WTC11 (cell line): ENCODE measurements around the gene TOR4A. TPM values are rescaled to one million over a fixed set of nuclear protein-coding genes. Genes with fewer than 3 reads are reported as not detected.

Experiments
- ATAC-seq: fragments of 200-7000 bp; cut with Tn5 transposase; 2 replicates; pipeline ENCODE4 v1.10.0; 2021; ENCODE audit warnings: mild to moderate bottlenecking, moderate library complexity
- CTCF ChIA-PET: fragments of 300-600 bp; sonication (Branson Sonifier 250); formaldehyde crosslinking; loops from one replicate; lab custom pipeline; 2021; ENCODE audit warnings: antibody characterized with exemption; lab: Charles Lee
- POLR2A ChIA-PET: fragments of 350-600 bp; sonication (Branson Sonifier 250); formaldehyde crosslinking; loops from one replicate; lab custom pipeline; 2021; ENCODE audit warnings: antibody characterized with exemption; lab: Charles Lee
- DNase-seq: peaks from one replicate; pipeline ENCODE4 v3.0.0; 2021; ENCODE audit warnings: low spot score
- H3K27ac Mint-ChIP-seq: 2 replicates; pipeline ENCODE4 v1.8.0; 2021; ENCODE audit warnings: mixed read lengths
- H3K27me3 Mint-ChIP-seq: 2 replicates; pipeline ENCODE4 v1.8.0; 2021; ENCODE audit warnings: low read depth, mild to moderate bottlenecking, moderate library complexity, mixed read lengths
- H3K36me3 Mint-ChIP-seq: 2 replicates; pipeline ENCODE4 v1.8.0; 2021; ENCODE audit warnings: mixed read lengths
- H3K4me1 Mint-ChIP-seq: 2 replicates; pipeline ENCODE4 v1.8.0; 2022; ENCODE audit warnings: mixed read lengths
- H3K4me3 Mint-ChIP-seq: 2 replicates; pipeline ENCODE4 v1.8.0; 2021; ENCODE audit warnings: mild to moderate bottlenecking, moderate library complexity, mixed read lengths
- H3K9me3 Mint-ChIP-seq: 2 replicates; pipeline ENCODE4 v1.8.0; 2021; ENCODE audit warnings: mixed read lengths
- AFF4 ChIP-seq: sonication (generic); formaldehyde crosslinking; IDR thresholded peaks from 2 replicates; pipeline ENCODE4 v1.8.1; 2023; ENCODE audit warnings: mild to moderate bottlenecking, missing genetic modification reagents, borderline replicate concordance
- AR ChIP-seq: fragments of 250-450 bp; sonication (Bioruptor Pico); IDR thresholded peaks from 2 replicates; pipeline ENCODE4 v1.9.0; 2021; ENCODE audit warnings: mild to moderate bottlenecking
- ETV6 ChIP-seq: sonication (generic); formaldehyde crosslinking; IDR thresholded peaks from 2 replicates; pipeline ENCODE4 v1.8.1; 2022; ENCODE audit warnings: mild to moderate bottlenecking, missing genetic modification reagents
- RORB ChIP-seq: fragments of 250-450 bp; sonication (Bioruptor Pico); IDR thresholded peaks from 2 replicates; pipeline ENCODE4 v1.9.0; 2021; ENCODE audit warnings: mild to moderate bottlenecking
- STAT6 ChIP-seq: sonication (generic); formaldehyde crosslinking; conservative IDR thresholded peaks from 2 replicates; pipeline ENCODE4 v1.8.1; 2023; ENCODE audit warnings: mild to moderate bottlenecking, low read depth, missing genetic modification reagents, moderate library complexity
- ZNF263 ChIP-seq: sonication (generic); formaldehyde crosslinking; IDR thresholded peaks from 2 replicates; pipeline ENCODE4 v1.8.1; 2022; ENCODE audit warnings: low read depth, mild to moderate bottlenecking, moderate library complexity, missing genetic modification reagents
- ZNF396 ChIP-seq: fragments of 250-450 bp; sonication (Bioruptor Pico); IDR thresholded peaks from 2 replicates; pipeline ENCODE4 v1.8.0; 2021; ENCODE audit warnings: mild to moderate bottlenecking, moderate library complexity, borderline replicate concordance
- ZNF423 ChIP-seq: fragments of 250-450 bp; sonication (Bioruptor Pico); IDR thresholded peaks from 2 replicates; pipeline ENCODE4 v2.1.2; 2022; ENCODE audit warnings: mild to moderate bottlenecking, moderate library complexity
- ZNF425 ChIP-seq: fragments of 250-450 bp; sonication (Bioruptor Pico); conservative IDR thresholded peaks from 2 replicates; pipeline ENCODE4 v1.9.0; 2021; ENCODE audit warnings: mild to moderate bottlenecking
- total RNA-seq: library from RNA; stranded (reverse); gene quantifications from 3 replicates; pipeline ENCODE4 v1.2.3, GENCODE V29; 2021

Gene TOR4A
- total RNA-seq, 1 experiment from 2014 or later, result 7.3 TPM

GRCh38 chr9:137325799-137326198 lies 48.3 kb downstream of the TOR4A start:
- peaks cover 13% of the 10 kb centered on the region for H3K36me3 Mint-ChIP-seq
- ATAC-seq, result no peak
- CTCF ChIA-PET, result no interaction called here

More at GRCh38 chr9:137325799-137326198, 48.3 kb downstream of the TOR4A start:
- TF ChIP-seq ZNF263, result no peak
- no peak for TF ChIP-seq AFF4 (CRISPR knock-in tag)
- TF ChIP-seq ZNF423, result no peak
- no peak for TF ChIP-seq ZNF425 (CRISPR knock-in tag)
- no peak for TF ChIP-seq ETV6 (CRISPR knock-in tag)
- TF ChIP-seq AR (CRISPR knock-in tag), result no peak
- TF ChIP-seq ZNF396, result no peak
- no peak for TF ChIP-seq STAT6 (CRISPR knock-in tag)
- no peak for TF ChIP-seq RORB (CRISPR knock-in tag)
- H3K4me3 Mint-ChIP-seq, result no peak overlapping the region
- no peak overlapping the region for H3K27ac Mint-ChIP-seq
- peaks cover 5% of the 10 kb centered on the region; the same call in 1 of the 2 replicates for H3K27me3 Mint-ChIP-seq
- H3K4me1 Mint-ChIP-seq, result no peaks in the 10 kb centered on the region
- DNase-seq, result no peak
- peaks cover 16% of the 10 kb centered on the region for H3K9me3 Mint-ChIP-seq
- POLR2A ChIA-PET, result no interaction called here
